Esophagus squamous epithelium (tissue), 4 donors: Measurements from ENCODE around the gene SNF8.

Source experiments
- CTCF ChIP-seq, 6 experiments: fragments of 450-650 bp in 4 of 6; fragments of 200-600 bp in 2 of 6; sonication (generic) in 2 of 6; IDR thresholded peaks; one replicate each; pipeline ENCODE4 v1.5.1; 2016 to 2019; ENCODE audit warnings: antibody characterized with exemption in 6 of 6, mild to moderate bottlenecking in 4 of 6, moderate library complexity in 4 of 6
- POLR2A ChIP-seq, 4 donors: fragments of 450-650 bp; IDR thresholded peaks; one replicate each; pipeline ENCODE4 v1.6.1; 2017; ENCODE audit warnings: antibody characterized with exemption in 4 of 4, mild to moderate bottlenecking in 4 of 4, moderate library complexity in 3 of 4

- TF ChIP-seq POLR2A (IDR thresholded peaks at IDR 0.05) = no peak
- TF ChIP-seq CTCF (IDR thresholded peaks at IDR 0.05) = no peak
These were observed 11.6 kb downstream of the SNF8 start for GRCh38 chr17:48933035-48933434.
